Cardiac fibroblast (primary cell): ENCODE results near the gene GFER.
"Not testable (repeated sequence)": the region's sequence is repeated elsewhere in the genome, so short reads cannot be mapped to it uniquely, and the experiment has no call there.

ENCODE experiments used
- DNase-seq, 2 donors: peaks; one replicate each; pipeline versions ENCODE4 v3.0.0 to v3.0.0-alpha.2; 2010; ENCODE audit warnings: low read depth in 2 of 2
- H3K4me3 ChIP-seq, 2 donors: replicated peaks in 1 of 2; 1 replicate in 1 of 2; 2 replicates in 1 of 2; pipeline ENCODE4 v1.5.1; 2011; ENCODE audit warnings: low read depth in 2 of 2, low read length in 2 of 2, mild to moderate bottlenecking in 2 of 2, moderate library complexity in 1 of 2
- CTCF ChIP-seq: IDR thresholded peaks from one replicate; pipeline ENCODE4 v1.5.1; 2011; ENCODE audit warnings: low read depth, mild to moderate bottlenecking, low read length, inconsistent platforms

GFER gene

GRCh38 chr16:1946495-1947368 lies 37.3 kb upstream of the GFER start:
- DNase-seq: no peak
- no peak overlapping the region for H3K4me3 ChIP-seq
- TF ChIP-seq CTCF: no peak

DNA sequence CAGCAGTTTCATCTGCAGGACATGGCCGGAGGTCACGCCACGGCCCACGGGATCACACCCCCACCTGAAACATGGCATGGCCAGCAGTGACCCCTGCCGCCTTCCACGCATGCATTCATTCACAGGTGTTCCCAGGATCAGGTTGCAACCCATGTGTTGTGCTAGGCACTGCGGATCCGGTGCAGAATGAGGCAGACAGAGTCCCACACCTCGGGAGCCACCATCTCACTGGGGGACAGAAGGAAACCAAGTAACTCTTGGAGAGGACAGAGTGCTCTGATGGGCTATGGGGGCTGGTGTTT lies 36.7 kb upstream of the GFER start:
- no peak for TF ChIP-seq CTCF
- H3K4me3 ChIP-seq: no peak overlapping the region
- DNase-seq: no peak

- H3K4me3 ChIP-seq: no peak overlapping the region
- no peak for DNase-seq
- TF ChIP-seq CTCF: no peak
Measured at GRCh38 chr16:1949507-1949906, 34.5 kb upstream of the GFER start.

- TF ChIP-seq CTCF: no peak
- no peak for DNase-seq
- no peak overlapping the region for H3K4me3 ChIP-seq
Measured at GRCh38 chr16:1950047-1950446, 33.9 kb upstream of the GFER start.

- DNase-seq: no peak
- H3K4me3 ChIP-seq: no peak overlapping the region
- no peak for TF ChIP-seq CTCF
Measured at GRCh38 chr16:1950559-1950958, 33.4 kb upstream of the GFER start.

- no peak for DNase-seq
- no peak for TF ChIP-seq CTCF
- H3K4me3 ChIP-seq: no peak overlapping the region
Measured at GRCh38 chr16:1953734-1954133, 30.3 kb upstream of the GFER start.

DNA sequence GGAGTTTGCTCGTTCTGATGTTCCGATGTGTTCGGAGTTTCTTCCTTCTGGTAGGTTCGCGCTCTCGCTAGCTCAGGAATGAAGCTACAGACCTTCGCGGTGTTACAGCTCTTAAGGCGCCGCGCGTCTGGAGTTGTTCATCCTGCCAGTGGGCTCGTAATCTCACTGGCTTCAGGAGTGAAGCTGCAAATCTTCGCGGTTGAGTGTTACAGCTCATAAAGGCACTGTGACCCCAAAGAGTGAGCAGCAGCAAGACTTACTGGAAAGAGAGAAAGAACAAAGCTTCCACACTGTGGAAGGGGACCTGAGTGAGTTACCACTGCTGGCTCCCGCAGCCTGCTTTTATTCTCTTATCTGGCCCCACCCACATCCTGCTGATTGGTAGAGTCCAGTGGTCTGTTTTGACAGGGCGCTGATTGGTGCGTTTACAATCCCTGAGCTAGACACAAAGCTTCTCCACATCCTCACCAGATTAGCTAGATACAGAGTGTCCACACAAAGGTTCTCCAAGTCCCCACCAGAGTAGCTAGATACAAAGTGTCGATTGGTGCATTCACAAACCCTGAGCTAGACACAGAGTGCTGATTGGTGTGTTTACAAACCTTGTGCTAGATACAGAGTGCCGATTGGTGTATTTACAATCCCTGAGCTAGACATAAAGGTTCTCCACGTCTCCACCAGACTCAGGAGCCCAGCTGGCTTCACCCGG lies 26.4 kb upstream of the GFER start:
- H3K4me3 ChIP-seq, DNase-seq: not testable (repeated sequence)

DNA sequence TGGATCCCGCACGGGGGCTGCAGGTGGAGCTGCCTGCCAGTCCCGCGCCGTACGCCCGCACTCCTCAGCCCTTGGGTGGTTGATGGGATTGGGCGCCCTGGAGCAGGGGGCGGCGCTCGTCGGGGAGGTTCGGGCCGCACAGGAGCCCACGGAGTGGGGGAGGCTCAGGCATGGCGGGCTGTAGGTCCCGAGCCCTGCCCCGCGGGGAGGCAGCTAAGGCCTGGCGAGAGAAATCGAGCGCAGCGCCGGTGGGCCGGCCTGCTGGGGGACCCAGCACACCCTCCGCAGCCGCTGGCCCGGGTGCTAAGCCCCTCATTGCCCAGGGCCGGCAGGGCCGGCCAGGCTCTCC lies 25.9 kb upstream of the GFER start:
- DNase-seq, H3K4me3 ChIP-seq: not testable (repeated sequence)
